ENCODE results near the gene GATD1.

GATD1 gene

GRCh38 chr11:760236-760635 is 17.1 kb downstream of the GATD1 start:
- CTCF ChIA-PET, result no interaction called here
- TF ChIP-seq L3MBTL2 (conservative IDR thresholded peaks at IDR 0.05), result no peak
- no peak for TF ChIP-seq FOXM1 (IDR thresholded peaks at IDR 0.05; ENCODE audit: borderline replicate concordance)
- TF ChIP-seq ELF4 (IDR thresholded peaks at IDR 0.05), result no peak
- no peak for TF ChIP-seq BHLHE40 (IDR thresholded peaks at IDR 0.05; ENCODE audit: borderline replicate concordance)
- no peak for TF ChIP-seq CTBP1 (IDR thresholded peaks at IDR 0.05; ENCODE audit: borderline replicate concordance)
- TF ChIP-seq PKNOX1 (IDR thresholded peaks at IDR 0.05), result no peak
- TF ChIP-seq SUZ12 (IDR thresholded peaks at IDR 0.05), result no peak
- no peak for TF ChIP-seq SP1 (IDR thresholded peaks at IDR 0.05)
- TF ChIP-seq NFRKB (IDR thresholded peaks at IDR 0.05), result no peak
- no peak for TF ChIP-seq TARDBP (IDR thresholded peaks at IDR 0.05)
- no peak for TF ChIP-seq FOXA1 (IDR thresholded peaks at IDR 0.05)
- TF ChIP-seq ARNT (IDR thresholded peaks at IDR 0.05), result no peak
- TF ChIP-seq FOXK2 (IDR thresholded peaks at IDR 0.05), result no peak
- TF ChIP-seq LEF1 (IDR thresholded peaks at IDR 0.05; ENCODE audit: borderline replicate concordance), result no peak
- TF ChIP-seq HDGF (IDR thresholded peaks at IDR 0.05; ENCODE audit: borderline replicate concordance), result no peak
- no peak for TF ChIP-seq ZNF384 (IDR thresholded peaks at IDR 0.05)
- POLR2A ChIA-PET, result interaction anchor here (1.6 kb wide), 1 partner anchor 13 kb away, joined by 6 read pairs; the partner anchor contains the start of gene TALDO1
- DNase-seq (ENCODE audit: extremely low spot score), result no peak

- ChIA-PET POLR2A (interaction anchor here (1.5 kb wide), 1 partner anchor 14 kb away, joined by 3 read pairs; no protein-coding TSS in a partner anchor), CTCF (no interaction called here)
- TF ChIP-seq SP1 (IDR thresholded peaks at IDR 0.05), result no peak
- TF ChIP-seq TARDBP (IDR thresholded peaks at IDR 0.05), result no peak
- TF ChIP-seq HDGF (IDR thresholded peaks at IDR 0.05; ENCODE audit: borderline replicate concordance), result no peak
- no peak for TF ChIP-seq FOXK2 (IDR thresholded peaks at IDR 0.05)
- no peak for TF ChIP-seq ARNT (IDR thresholded peaks at IDR 0.05)
- TF ChIP-seq BHLHE40 (IDR thresholded peaks at IDR 0.05; ENCODE audit: borderline replicate concordance), result no peak
- no peak for TF ChIP-seq L3MBTL2 (conservative IDR thresholded peaks at IDR 0.05)
- no peak for TF ChIP-seq ZNF384 (IDR thresholded peaks at IDR 0.05)
- TF ChIP-seq LEF1 (IDR thresholded peaks at IDR 0.05; ENCODE audit: borderline replicate concordance), result no peak
- TF ChIP-seq FOXM1 (IDR thresholded peaks at IDR 0.05; ENCODE audit: borderline replicate concordance), result no peak
- no peak for TF ChIP-seq SUZ12 (IDR thresholded peaks at IDR 0.05)
- TF ChIP-seq PKNOX1 (IDR thresholded peaks at IDR 0.05), result no peak
- no peak for TF ChIP-seq FOXA1 (IDR thresholded peaks at IDR 0.05)
- no peak for TF ChIP-seq CTBP1 (IDR thresholded peaks at IDR 0.05; ENCODE audit: borderline replicate concordance)
- TF ChIP-seq ELF4 (IDR thresholded peaks at IDR 0.05), result no peak
- TF ChIP-seq NFRKB (IDR thresholded peaks at IDR 0.05), result no peak
- DNase-seq (ENCODE audit: extremely low spot score), result no peak
Measured at GRCh38 chr11:749731-750130, 27.6 kb downstream of the GATD1 start.

DNA sequence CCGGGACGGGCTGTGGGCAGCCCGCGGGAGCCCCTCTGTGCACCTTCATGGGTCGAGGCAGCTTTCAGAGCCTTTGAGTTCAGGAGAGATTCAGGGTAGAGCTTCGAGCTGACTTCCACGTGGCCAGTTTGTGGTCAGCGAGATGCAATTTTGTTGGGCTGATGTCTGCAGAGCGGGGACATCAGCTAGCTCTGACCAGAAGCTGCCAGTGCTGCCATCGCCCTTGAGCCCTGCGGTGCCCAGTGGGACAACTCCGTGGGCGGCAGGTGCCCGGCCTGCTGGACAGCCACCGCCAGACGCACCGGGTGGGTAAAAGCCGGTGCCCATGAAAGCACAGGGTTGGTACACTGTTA is 29.3 kb downstream of the GATD1 start:
- ChIA-PET POLR2A (interaction anchor here (0.5 to 2.6 kb wide), 12 partner anchors 9 to 520 kb away, joined by 3 to 13 read pairs (median 4); no protein-coding TSS in a partner anchor), CTCF (interaction anchor here (1.6 kb wide), 1 partner anchor 21 kb away, joined by 6 read pairs; no protein-coding TSS in a partner anchor)
- TF ChIP-seq PKNOX1 (IDR thresholded peaks at IDR 0.05) (no peak), SP1 (IDR thresholded peaks at IDR 0.05) (no peak), L3MBTL2 (conservative IDR thresholded peaks at IDR 0.05) (peak; percentile 89)
- no peak for DNase-seq (ENCODE audit: extremely low spot score)

- TF ChIP-seq ELF4 (IDR thresholded peaks at IDR 0.05) (no peak), TARDBP (IDR thresholded peaks at IDR 0.05) (no peak), FOXK2 (IDR thresholded peaks at IDR 0.05) (no peak), BHLHE40 (IDR thresholded peaks at IDR 0.05; ENCODE audit: borderline replicate concordance) (no peak), NFRKB (IDR thresholded peaks at IDR 0.05) (no peak), ZNF384 (IDR thresholded peaks at IDR 0.05) (no peak), FOXM1 (IDR thresholded peaks at IDR 0.05; ENCODE audit: borderline replicate concordance) (no peak), ARNT (IDR thresholded peaks at IDR 0.05) (no peak)
- CTCF ChIA-PET, result interaction anchor here (0.6 to 1.6 kb wide), 3 partner anchors 20 to 51 kb away, joined by 3 to 6 read pairs (median 3); partner anchors contain the start of gene TMEM80
- DNase-seq (ENCODE audit: extremely low spot score), result peak; percentile 95
- POLR2A ChIA-PET, result interaction anchor here (0.5 to 2.6 kb wide), 17 partner anchors 8 to 520 kb away, joined by 3 to 13 read pairs (median 3); no protein-coding TSS in a partner anchor
Measured at GRCh38 chr11:747158-748006, 29.9 kb downstream of the GATD1 start, which contains the start of gene TALDO1. Gene TALDO1, plus strand, starts transcription at chr11:747464. Its CDS starts 18 bp downstream, at chr11:747482.

GRCh38 chr11:746289-747157 is 30.8 kb downstream of the GATD1 start:
- DNase-seq (ENCODE audit: extremely low spot score), result no peak
- CTCF ChIA-PET, result interaction anchor here (0.6 to 1.0 kb wide), 4 partner anchors 17 to 165 kb away, joined by 3 read pairs; partner anchors contain the start of gene TMEM80
- TF ChIP-seq L3MBTL2 (conservative IDR thresholded peaks at IDR 0.05) (peak; percentile 49; the same call in 1 of the 2 replicates), PKNOX1 (IDR thresholded peaks at IDR 0.05) (no peak)
- POLR2A ChIA-PET, result interaction anchor here (0.6 to 2.6 kb wide), 13 partner anchors 10 to 284 kb away, joined by 3 to 13 read pairs (median 3); no protein-coding TSS in a partner anchor
